IMR-90 (cell line): ENCODE data around the gene LRRC55. TPM values are rescaled to one million over a fixed set of nuclear protein-coding genes. Genes with fewer than 3 reads are reported as not detected.

ENCODE experiments used
- ATAC-seq: fragments of 200-7000 bp; cut with Tn5 transposase; 2 replicates; pipeline ENCODE4 v1.9.1; 2020; ENCODE audit warnings: low read depth, mild to moderate bottlenecking, moderate library complexity
- BruUV-seq: library from RNA; stranded (reverse); fragments of 400-500 nt; replicated peaks from 2 replicates; lab custom pipeline; 2021; lab: Mats Ljungman, UMichigan
- CTCF ChIA-PET: fragments of 300-600 bp; formaldehyde crosslinking; extraction: SDS; loops from one replicate; lab custom pipeline; 2021; ENCODE audit warnings: antibody characterized with exemption; lab: Yijun Ruan, JAX
- POLR2A ChIA-PET: fragments of 300-600 bp; sonication (Branson Sonifier 250); formaldehyde crosslinking; loops from one replicate; lab custom pipeline; 2022; ENCODE audit warnings: antibody characterized with exemption; ENCODE audit not compliant: unreplicated experiment; lab: Charles Lee
- DNase-seq: peaks from one replicate; pipeline ENCODE4 v3.0.0; 2013
- H2AFZ ChIP-seq: replicated peaks from 2 replicates; pipeline ENCODE3; 2013; ENCODE audit warnings: low read length, mild to moderate bottlenecking; ENCODE audit not compliant: poor library complexity
- H2AK5ac ChIP-seq: 2 replicates; pipeline ENCODE4 v1.6.1; 2013; ENCODE audit warnings: low read depth, low read length, inconsistent platforms
- H2AK9ac ChIP-seq: replicated peaks from 2 replicates; pipeline ENCODE3; 2013; ENCODE audit warnings: mild to moderate bottlenecking, low read depth, low read length, moderate library complexity; ENCODE audit not compliant: poor library complexity
- H2BK120ac ChIP-seq: 2 replicates; pipeline ENCODE4 v1.6.1; 2013; ENCODE audit warnings: low read depth, low read length, inconsistent platforms
- H2BK15ac ChIP-seq: 3 replicates; pipeline ENCODE4 v1.6.1; 2013; ENCODE audit warnings: low read depth, low read length, inconsistent platforms
- H2BK20ac ChIP-seq: 2 replicates; pipeline ENCODE4 v1.6.1; 2013; ENCODE audit warnings: low read depth, mild to moderate bottlenecking, inconsistent platforms, low read length, moderate library complexity
- H2BK5ac ChIP-seq: 2 replicates; pipeline ENCODE4 v1.6.1; 2013; ENCODE audit warnings: mild to moderate bottlenecking, low read depth, low read length, inconsistent platforms; ENCODE audit not compliant: poor library complexity, severe bottlenecking
- H3K14ac ChIP-seq: replicated peaks from 2 replicates; pipeline ENCODE4 v1.6.1; 2013; ENCODE audit warnings: low read depth, low read length, inconsistent platforms
- H3K18ac ChIP-seq: 2 replicates; pipeline ENCODE4 v1.6.1; 2013; ENCODE audit warnings: low read depth, low read length, control low read depth
- H3K23ac ChIP-seq: 2 replicates; pipeline ENCODE4 v1.6.1; 2013; ENCODE audit warnings: low read depth, low read length, inconsistent platforms
- H3K27ac ChIP-seq: 2 replicates; pipeline ENCODE4 v1.5.1; 2013; ENCODE audit warnings: mild to moderate bottlenecking, control low read depth, low read length; ENCODE audit not compliant: insufficient read depth
- H3K27me3 ChIP-seq: 2 replicates; pipeline ENCODE4 v1.6.1; 2013; ENCODE audit warnings: low read length; ENCODE audit not compliant: control insufficient read depth, insufficient read depth
- H3K36me3 ChIP-seq: 2 replicates; pipeline ENCODE4 v1.6.1; 2013; ENCODE audit warnings: low read length, mixed read lengths; ENCODE audit not compliant: control insufficient read depth, insufficient read depth
- H3K4ac ChIP-seq: 2 replicates; pipeline ENCODE4 v1.6.1; 2013; ENCODE audit warnings: low read depth, low read length, inconsistent platforms
- H3K4me1 ChIP-seq: 2 replicates; pipeline ENCODE4 v1.6.1; 2013; ENCODE audit warnings: low read length, mixed read lengths; ENCODE audit not compliant: control insufficient read depth, insufficient read depth
- H3K4me2 ChIP-seq: 2 replicates; pipeline ENCODE4 v1.6.1; 2013; ENCODE audit warnings: low read depth, mild to moderate bottlenecking, control low read depth, low read length, moderate library complexity
- H3K4me3 ChIP-seq: 2 replicates; pipeline ENCODE4 v1.5.1; 2013; ENCODE audit warnings: low read depth, mild to moderate bottlenecking, control low read depth, low read length, moderate library complexity; ENCODE audit not compliant: insufficient read depth
- H3K56ac ChIP-seq: 2 replicates; pipeline ENCODE4 v1.6.1; 2013; ENCODE audit warnings: low read length, inconsistent platforms; ENCODE audit not compliant: insufficient read depth; ENCODE audit errors: extremely low read depth
- H3K79me1 ChIP-seq, 2 experiments: 2 replicates each; pipeline ENCODE4 v1.6.1; 2013; ENCODE audit warnings: low read length in 2 of 2, inconsistent platforms in 1 of 2, low read depth in 1 of 2
- H3K9ac ChIP-seq: 2 replicates; pipeline ENCODE4 v1.6.1; 2013; ENCODE audit warnings: low read depth, low read length, control low read depth
- H3K9me1 ChIP-seq: 2 replicates; pipeline ENCODE4 v1.6.1; 2013; ENCODE audit warnings: low read length, inconsistent platforms; ENCODE audit not compliant: insufficient read depth
- H3K9me3 ChIP-seq: 2 replicates; pipeline ENCODE4 v1.6.1; 2013; ENCODE audit warnings: low read length; ENCODE audit not compliant: control insufficient read depth, insufficient read depth
- H4K20me1 ChIP-seq: 2 replicates; pipeline ENCODE4 v1.6.1; 2013; ENCODE audit warnings: low read length, inconsistent platforms; ENCODE audit not compliant: insufficient read depth
- H4K5ac ChIP-seq: 2 replicates; pipeline ENCODE4 v1.6.1; 2013; ENCODE audit warnings: mild to moderate bottlenecking, low read depth, low read length, control low read depth
- H4K8ac ChIP-seq, 2 experiments: 2 replicates each; pipeline ENCODE4 v1.6.1; 2013; ENCODE audit warnings: low read depth in 2 of 2, low read length in 2 of 2, control low read depth in 1 of 2, inconsistent platforms in 1 of 2
- H4K91ac ChIP-seq: 2 replicates; pipeline ENCODE4 v1.6.1; 2013; ENCODE audit warnings: low read depth, low read length, inconsistent platforms; ENCODE audit not compliant: insufficient read depth
- NFE2L2 ChIP-seq: fragments of 150-350 bp; IDR thresholded peaks from 2 replicates; pipeline ENCODE4 v1.6.1; 2016; ENCODE audit warnings: low read depth, mild to moderate bottlenecking, low read length
- RAD21 ChIP-seq: IDR thresholded peaks from 2 replicates; pipeline ENCODE4 v1.6.1; 2012; ENCODE audit warnings: low read length, improper control_type of control experiment
- SMC3 ChIP-seq: fragments of 150-350 bp; IDR thresholded peaks from 2 replicates; pipeline ENCODE4 v1.6.1; 2016; ENCODE audit warnings: low read depth, mild to moderate bottlenecking, antibody characterized with exemption, low read length, moderate library complexity
- WGBS, 2 experiments: methylation state at CpG; one replicate each; pipeline versions ENCODE4 v1.1.5 to v1.1.7; 2013; ENCODE audit warnings: missing lambda C conversion rate in 2 of 2; ENCODE audit not compliant: insufficient read length in 1 of 2; ENCODE audit errors: extremely low coverage in 2 of 2; 5-methylcytosine and 5-hydroxymethylcytosine counted together
- dilution Hi-C: fragments of 300-500 bp; cut with HindIII; formaldehyde crosslinking; loops from one replicate; pipeline ENCODE4 v1.14.3; 2018; ENCODE audit warnings: low sequenced_read_pairs; ENCODE audit not compliant: unreplicated experiment
- in situ Hi-C: fragments of 300-500 bp; cut with MboI; formaldehyde crosslinking; loops from 3 replicates; pipeline ENCODE4 v1.14.3; 2019; ENCODE audit warnings: low sequenced_read_pairs, inconsistent platforms, mixed read lengths
- intact Hi-C: fragments of 100-400 bp; cut with micrococcal nuclease; formaldehyde crosslinking; loops from 2 replicates; pipeline ENCODE4 v1.10.0; 2022
- polyA plus RNA-seq, 3 experiments: library from polyadenylated mRNA; depleted of rRNA; stranded (reverse); fragments of >200 nt; gene quantifications; 2 replicates each; pipeline ENCODE4 v1.2.3, GENCODE V29; 2012; ENCODE audit warnings: low replicate concordance in 1 of 3
- total RNA-seq: library from RNA; depleted of rRNA; stranded (reverse); fragments of >200 nt; gene quantifications from 2 replicates; pipeline ENCODE4 v1.2.3, GENCODE V29; 2012
- TF ChIP-seq, protein P1 (sequence below): fragments of 150-350 bp; IDR thresholded peaks from 2 replicates; pipeline ENCODE4 v1.6.1; 2017; ENCODE audit warnings: mild to moderate bottlenecking, antibody characterized with exemption, low read length, low read depth

The LRRC55 gene
- total and polyA plus RNA-seq, 2 of the 4 experiments (the other 2 are of a cell fraction): not detected

DNA sequence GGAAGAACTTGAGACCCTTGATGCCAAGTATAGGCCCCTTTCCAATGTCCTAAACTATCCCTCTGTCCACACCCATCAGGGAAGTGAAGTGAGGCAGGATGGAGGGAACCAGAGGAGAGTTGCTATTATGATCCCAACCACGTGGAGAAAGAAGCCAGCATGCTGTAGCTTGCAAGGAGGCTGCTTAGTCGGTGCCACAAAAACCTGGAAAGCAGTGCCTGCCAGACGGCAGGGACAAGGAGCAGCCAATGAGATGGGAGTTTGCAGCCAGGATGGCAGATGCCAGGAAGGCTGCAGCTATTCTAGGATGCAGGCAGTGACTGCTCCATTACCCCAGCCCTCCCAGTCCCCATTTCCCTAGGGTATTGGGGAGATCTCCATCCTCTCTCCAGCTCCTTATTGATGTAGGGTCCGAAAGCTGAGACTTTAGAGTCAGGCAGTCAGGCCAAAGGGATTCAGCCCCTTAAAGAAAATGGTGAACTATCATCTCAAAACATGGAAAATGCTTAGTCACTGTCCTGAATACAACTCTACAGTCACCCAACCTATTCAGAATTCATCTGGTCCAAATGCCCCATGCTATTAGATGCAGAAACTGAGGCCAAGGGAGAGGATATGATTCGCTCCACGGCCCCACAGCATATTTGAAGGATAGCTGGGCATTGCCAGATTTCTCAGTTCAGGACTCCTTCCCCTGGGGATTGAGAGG lies 18.4 kb upstream of the LRRC55 start:
- POLR2A ChIA-PET: no interaction called here
- 0% methylated on average over 2 of the region's 6 CpGs; no CpG with 5 or more reads in 1 of the 2 experiments for WGBS, 2 experiments

More for the DNA sequence above, 18.4 kb upstream of the LRRC55 start:
- H3K9ac ChIP-seq: no peak overlapping the region
- no peak overlapping the region for H4K91ac ChIP-seq
- no peaks in the 10 kb centered on the region for H3K36me3 ChIP-seq
- CTCF ChIA-PET: no interaction called here
- no peaks in the 10 kb centered on the region for H4K20me1 ChIP-seq
- no peak overlapping the region for H4K5ac ChIP-seq
- TF ChIP-seq SMC3 (no peak), NFE2L2 (peak; percentile 34; the same call in 1 of the 2 replicates), RAD21 (no peak)
- TF ChIP-seq, protein P1, sequence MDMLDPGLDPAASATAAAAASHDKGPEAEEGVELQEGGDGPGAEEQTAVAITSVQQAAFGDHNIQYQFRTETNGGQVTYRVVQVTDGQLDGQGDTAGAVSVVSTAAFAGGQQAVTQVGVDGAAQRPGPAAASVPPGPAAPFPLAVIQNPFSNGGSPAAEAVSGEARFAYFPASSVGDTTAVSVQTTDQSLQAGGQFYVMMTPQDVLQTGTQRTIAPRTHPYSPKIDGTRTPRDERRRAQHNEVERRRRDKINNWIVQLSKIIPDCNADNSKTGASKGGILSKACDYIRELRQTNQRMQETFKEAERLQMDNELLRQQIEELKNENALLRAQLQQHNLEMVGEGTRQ: no peak
- H2AK9ac ChIP-seq: no peak overlapping the region
- no peak overlapping the region for H3K23ac ChIP-seq
- H3K56ac ChIP-seq: no peak overlapping the region
- H3K27ac ChIP-seq: no peak overlapping the region
- no peak overlapping the region for H2BK15ac ChIP-seq
- no peak overlapping the region for H2BK5ac ChIP-seq
- H3K27me3 ChIP-seq: peaks cover 5% of the 10 kb centered on the region; the same call in 1 of the 2 replicates
- H2AK5ac ChIP-seq: no peak overlapping the region
- H3K79me1 ChIP-seq: no peaks in the 10 kb centered on the region
- H4K8ac ChIP-seq: no peak overlapping the region
- in situ Hi-C loops: no loop called here
- no peak overlapping the region for H3K4me2 ChIP-seq
- no peaks in the 10 kb centered on the region for H3K9me1 ChIP-seq
- H3K4ac ChIP-seq: no peak overlapping the region
- peak overlapping the region; percentile 15 for H2AFZ ChIP-seq
- no peak overlapping the region for H3K14ac ChIP-seq
- H3K4me3 ChIP-seq: no peak overlapping the region
- H3K4me1 ChIP-seq: no peaks in the 10 kb centered on the region
- ATAC-seq (no peak), DNase-seq (no peak)
- H2BK20ac ChIP-seq: no peak overlapping the region
- dilution Hi-C loops: no loop called here
- H3K9me3 ChIP-seq: no peaks in the 10 kb centered on the region
- BruUV-seq: no TSS peak
- intact Hi-C loops: no loop called here
- H2BK120ac ChIP-seq: no peak overlapping the region
- H3K18ac ChIP-seq: no peak overlapping the region
